HUES6 (cell line): ENCODE results near the gene AP2A2.
"Not testable (repeated sequence)": the region's sequence is repeated elsewhere in the genome, so short reads cannot be mapped to it uniquely, and the experiment has no call there.

Source experiments
- H3K27ac ChIP-seq: 2 replicates; pipeline ENCODE4 v1.7.0; 2013; ENCODE audit warnings: low read depth, mild to moderate bottlenecking, low read length, inconsistent platforms
- H3K27me3 ChIP-seq: 2 replicates; pipeline ENCODE4 v1.6.1; 2013; ENCODE audit warnings: low read length; ENCODE audit not compliant: control insufficient read depth, insufficient read depth
- H3K36me3 ChIP-seq: 2 replicates; pipeline ENCODE4 v1.6.1; 2013; ENCODE audit warnings: low read length; ENCODE audit not compliant: control insufficient read depth, insufficient read depth
- H3K4me1 ChIP-seq: 2 replicates; pipeline ENCODE4 v1.6.1; 2013; ENCODE audit warnings: low read length; ENCODE audit not compliant: control insufficient read depth, insufficient read depth
- H3K4me3 ChIP-seq: 2 replicates; pipeline ENCODE4 v1.5.1; 2013; ENCODE audit warnings: low read depth, low read length
- H3K9ac ChIP-seq: one replicate; pipeline ENCODE4 v1.6.1; 2013; ENCODE audit warnings: mild to moderate bottlenecking, low read length
- H3K9me3 ChIP-seq: 2 replicates; pipeline ENCODE4 v1.6.1; 2013; ENCODE audit warnings: low read depth, low read length; ENCODE audit not compliant: control insufficient read depth, insufficient read depth

Gene AP2A2

GRCh38 chr11:957212-957920 is 31.7 kb downstream of the AP2A2 start:
- Histone ChIP-seq H3K9ac (no peak overlapping the region), H3K9me3 (no peaks in the 10 kb centered on the region), H3K27me3 (no peaks in the 10 kb centered on the region), H3K4me3 (no peak overlapping the region), H3K27ac (no peak overlapping the region), H3K36me3 (peaks cover 36% of the 10 kb centered on the region), H3K4me1 (peaks cover 15% of the 10 kb centered on the region)

- no peak overlapping the region for H3K4me3 ChIP-seq
- no peaks in the 10 kb centered on the region for H3K27me3 ChIP-seq
- no peaks in the 10 kb centered on the region for H3K9me3 ChIP-seq
- H3K36me3 ChIP-seq = peaks cover 40% of the 10 kb centered on the region
- H3K9ac ChIP-seq = no peak overlapping the region
- no peak overlapping the region for H3K27ac ChIP-seq
- H3K4me1 ChIP-seq = peaks cover 9% of the 10 kb centered on the region
Observed at GRCh38 chr11:958101-958500, 32.4 kb downstream of the AP2A2 start.

GRCh38 chr11:959027-959426 is 33.4 kb downstream of the AP2A2 start:
- Histone ChIP-seq H3K36me3 (peaks cover 49% of the 10 kb centered on the region), H3K4me1 (peaks cover 9% of the 10 kb centered on the region), H3K27me3 (no peaks in the 10 kb centered on the region), H3K9me3 (peaks cover 7% of the 10 kb centered on the region), H3K4me3 (no peak overlapping the region), H3K27ac (0 out of 2 replicates have a peak overlapping the region, but pooled peaks have one; percentile 49), H3K9ac (no peak overlapping the region)

GRCh38 chr11:959608-960007 is 33.9 kb downstream of the AP2A2 start:
- no peak overlapping the region for H3K4me3 ChIP-seq
- peaks cover 13% of the 10 kb centered on the region for H3K9me3 ChIP-seq
- peaks cover 55% of the 10 kb centered on the region for H3K36me3 ChIP-seq
- no peak overlapping the region for H3K9ac ChIP-seq
- H3K27ac ChIP-seq = no peak overlapping the region
- no peaks in the 10 kb centered on the region for H3K27me3 ChIP-seq
- H3K4me1 ChIP-seq = peaks cover 9% of the 10 kb centered on the region

- H3K4me1 ChIP-seq, H3K9ac ChIP-seq, H3K27me3 ChIP-seq, H3K4me3 ChIP-seq, H3K27ac ChIP-seq: not testable (repeated sequence)
- peaks cover 15% of the 10 kb centered on the region for H3K9me3 ChIP-seq
- peaks cover 62% of the 10 kb centered on the region for H3K36me3 ChIP-seq
Observed at GRCh38 chr11:961310-961920, 35.7 kb downstream of the AP2A2 start.

GRCh38 chr11:961921-962320 is 36.3 kb downstream of the AP2A2 start:
- H3K9me3 ChIP-seq = peaks cover 15% of the 10 kb centered on the region
- no peaks in the 10 kb centered on the region for H3K4me1 ChIP-seq
- H3K9ac ChIP-seq = no peak overlapping the region
- H3K27ac ChIP-seq = no peak overlapping the region
- H3K27me3 ChIP-seq = no peaks in the 10 kb centered on the region
- H3K4me3 ChIP-seq = no peak overlapping the region
- peaks cover 59% of the 10 kb centered on the region for H3K36me3 ChIP-seq

GRCh38 chr11:962688-963087 is 37.0 kb downstream of the AP2A2 start:
- H3K27me3 ChIP-seq = no peaks in the 10 kb centered on the region
- H3K27ac ChIP-seq = no peak overlapping the region
- H3K9me3 ChIP-seq = peaks cover 15% of the 10 kb centered on the region
- no peak overlapping the region for H3K9ac ChIP-seq
- H3K4me1 ChIP-seq = no peaks in the 10 kb centered on the region
- H3K36me3 ChIP-seq = peaks cover 57% of the 10 kb centered on the region
- H3K4me3 ChIP-seq = no peak overlapping the region

- Histone ChIP-seq H3K36me3 (peaks cover 64% of the 10 kb centered on the region), H3K9ac (no peak overlapping the region), H3K4me1 (no peaks in the 10 kb centered on the region), H3K27ac (no peak overlapping the region), H3K27me3 (no peaks in the 10 kb centered on the region), H3K4me3 (no peak overlapping the region), H3K9me3 (peaks cover 15% of the 10 kb centered on the region)
Observed at GRCh38 chr11:963852-964251, 38.2 kb downstream of the AP2A2 start.

- no peak overlapping the region for H3K27ac ChIP-seq
- no peaks in the 10 kb centered on the region for H3K4me1 ChIP-seq
- no peaks in the 10 kb centered on the region for H3K27me3 ChIP-seq
- peaks cover 56% of the 10 kb centered on the region for H3K36me3 ChIP-seq
- peaks cover 15% of the 10 kb centered on the region for H3K9me3 ChIP-seq
- no peak overlapping the region for H3K9ac ChIP-seq
- H3K4me3 ChIP-seq = no peak overlapping the region
Observed at GRCh38 chr11:965206-965775, 39.6 kb downstream of the AP2A2 start.

- H3K9me3 ChIP-seq = peaks cover 15% of the 10 kb centered on the region
- no peaks in the 10 kb centered on the region for H3K4me1 ChIP-seq
- peaks cover 63% of the 10 kb centered on the region for H3K36me3 ChIP-seq
- H3K9ac ChIP-seq = no peak overlapping the region
- no peaks in the 10 kb centered on the region for H3K27me3 ChIP-seq
- 0 out of 2 replicates have a peak overlapping the region, but pooled peaks have one; percentile 27 for H3K27ac ChIP-seq
- H3K4me3 ChIP-seq = no peak overlapping the region
Observed at GRCh38 chr11:967995-968751, 42.5 kb downstream of the AP2A2 start.

- Histone ChIP-seq H3K27ac (no peak overlapping the region), H3K27me3 (no peaks in the 10 kb centered on the region), H3K36me3 (peaks cover 63% of the 10 kb centered on the region), H3K4me3 (no peak overlapping the region), H3K9ac (no peak overlapping the region), H3K4me1 (no peaks in the 10 kb centered on the region), H3K9me3 (peaks cover 10% of the 10 kb centered on the region)
Observed at GRCh38 chr11:968822-969221, 43.2 kb downstream of the AP2A2 start.
